ENCODE results near the gene CENATAC. TPM values are rescaled to one million over a fixed set of nuclear protein-coding genes. Genes with fewer than 3 reads are reported as not detected.

Gene CENATAC
- total and polyA plus RNA-seq, 2 experiments from 2014 or later = 31.7 to 34.5 TPM

- no peak for TF ChIP-seq EZH2 (IDR thresholded peaks at IDR 0.05; ENCODE audit: low read depth, unreplicated experiment)
Measured at GRCh38 chr11:118997627-118998387, at the start of gene CENATAC (continued).

DNA sequence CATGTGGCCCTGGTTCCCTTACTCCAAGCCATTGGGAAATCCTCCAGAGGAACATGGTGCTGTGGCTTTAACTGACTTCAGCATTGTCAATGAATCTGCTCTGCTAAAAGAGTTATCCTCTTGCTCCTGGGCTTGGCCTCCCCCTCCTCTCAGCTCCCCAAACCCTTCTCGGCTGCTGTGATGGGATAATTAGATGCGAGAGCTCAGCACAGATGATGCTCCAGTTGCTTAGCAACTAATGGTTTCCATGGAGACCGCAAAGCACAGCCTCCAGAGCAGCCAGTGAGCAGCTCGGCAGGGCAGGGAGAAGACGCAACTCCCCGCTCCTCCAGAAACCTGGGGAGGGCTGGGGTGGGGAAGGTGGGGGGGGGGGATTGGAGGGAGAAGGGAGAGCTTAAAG is 44.7 kb upstream of the CENATAC start:
- Mint-ChIP-seq H3K4me1 (peaks cover 11% of the 10 kb centered on the region), H3K4me3 (no peak overlapping the region), H3K27ac (no peak overlapping the region), H3K36me3 (ENCODE audit: low read depth) (no peaks in the 10 kb centered on the region), H3K27me3 (ENCODE audit: insufficient read depth, low read depth, poor library complexity) (peaks cover 15% of the 10 kb centered on the region), H3K9me3 (no peaks in the 10 kb centered on the region)
- Histone ChIP-seq H3K79me2 (replicated peaks; ENCODE audit: insufficient read depth) (no peaks in the 10 kb centered on the region), H3K36me3 (ENCODE audit: insufficient read depth) (no peaks in the 10 kb centered on the region), H3K9me2 (ENCODE audit: insufficient read depth) (no peaks in the 10 kb centered on the region), H3K4me2 (no peak overlapping the region), H3K4me1 (ENCODE audit: insufficient read depth) (no peaks in the 10 kb centered on the region), H3K4me3 (no peak overlapping the region), H4K20me1 (replicated peaks; ENCODE audit: insufficient read depth) (no peaks in the 10 kb centered on the region), H3K27me3 (ENCODE audit: insufficient read depth) (no peaks in the 10 kb centered on the region), H2AFZ (no peak overlapping the region), H3F3A (replicated peaks; ENCODE audit: low read depth) (no peaks in the 10 kb centered on the region), H3K27ac (ENCODE audit: low read depth) (no peak overlapping the region)
- ATAC-seq (peak; percentile 51), DNase-seq (ENCODE audit: low spot score) (peak; percentile 92)
- TF ChIP-seq ETS1 (IDR thresholded peaks at IDR 0.05) = no peak
- no peak for TF ChIP-seq ZNF331 (CRISPR knock-in tag; IDR thresholded peaks at IDR 0.05; ENCODE audit: low read depth)
- TF ChIP-seq CREB1 (CRISPR knock-in tag; IDR thresholded peaks at IDR 0.05; ENCODE audit: low read depth) = no peak
- TF ChIP-seq, protein P1, sequence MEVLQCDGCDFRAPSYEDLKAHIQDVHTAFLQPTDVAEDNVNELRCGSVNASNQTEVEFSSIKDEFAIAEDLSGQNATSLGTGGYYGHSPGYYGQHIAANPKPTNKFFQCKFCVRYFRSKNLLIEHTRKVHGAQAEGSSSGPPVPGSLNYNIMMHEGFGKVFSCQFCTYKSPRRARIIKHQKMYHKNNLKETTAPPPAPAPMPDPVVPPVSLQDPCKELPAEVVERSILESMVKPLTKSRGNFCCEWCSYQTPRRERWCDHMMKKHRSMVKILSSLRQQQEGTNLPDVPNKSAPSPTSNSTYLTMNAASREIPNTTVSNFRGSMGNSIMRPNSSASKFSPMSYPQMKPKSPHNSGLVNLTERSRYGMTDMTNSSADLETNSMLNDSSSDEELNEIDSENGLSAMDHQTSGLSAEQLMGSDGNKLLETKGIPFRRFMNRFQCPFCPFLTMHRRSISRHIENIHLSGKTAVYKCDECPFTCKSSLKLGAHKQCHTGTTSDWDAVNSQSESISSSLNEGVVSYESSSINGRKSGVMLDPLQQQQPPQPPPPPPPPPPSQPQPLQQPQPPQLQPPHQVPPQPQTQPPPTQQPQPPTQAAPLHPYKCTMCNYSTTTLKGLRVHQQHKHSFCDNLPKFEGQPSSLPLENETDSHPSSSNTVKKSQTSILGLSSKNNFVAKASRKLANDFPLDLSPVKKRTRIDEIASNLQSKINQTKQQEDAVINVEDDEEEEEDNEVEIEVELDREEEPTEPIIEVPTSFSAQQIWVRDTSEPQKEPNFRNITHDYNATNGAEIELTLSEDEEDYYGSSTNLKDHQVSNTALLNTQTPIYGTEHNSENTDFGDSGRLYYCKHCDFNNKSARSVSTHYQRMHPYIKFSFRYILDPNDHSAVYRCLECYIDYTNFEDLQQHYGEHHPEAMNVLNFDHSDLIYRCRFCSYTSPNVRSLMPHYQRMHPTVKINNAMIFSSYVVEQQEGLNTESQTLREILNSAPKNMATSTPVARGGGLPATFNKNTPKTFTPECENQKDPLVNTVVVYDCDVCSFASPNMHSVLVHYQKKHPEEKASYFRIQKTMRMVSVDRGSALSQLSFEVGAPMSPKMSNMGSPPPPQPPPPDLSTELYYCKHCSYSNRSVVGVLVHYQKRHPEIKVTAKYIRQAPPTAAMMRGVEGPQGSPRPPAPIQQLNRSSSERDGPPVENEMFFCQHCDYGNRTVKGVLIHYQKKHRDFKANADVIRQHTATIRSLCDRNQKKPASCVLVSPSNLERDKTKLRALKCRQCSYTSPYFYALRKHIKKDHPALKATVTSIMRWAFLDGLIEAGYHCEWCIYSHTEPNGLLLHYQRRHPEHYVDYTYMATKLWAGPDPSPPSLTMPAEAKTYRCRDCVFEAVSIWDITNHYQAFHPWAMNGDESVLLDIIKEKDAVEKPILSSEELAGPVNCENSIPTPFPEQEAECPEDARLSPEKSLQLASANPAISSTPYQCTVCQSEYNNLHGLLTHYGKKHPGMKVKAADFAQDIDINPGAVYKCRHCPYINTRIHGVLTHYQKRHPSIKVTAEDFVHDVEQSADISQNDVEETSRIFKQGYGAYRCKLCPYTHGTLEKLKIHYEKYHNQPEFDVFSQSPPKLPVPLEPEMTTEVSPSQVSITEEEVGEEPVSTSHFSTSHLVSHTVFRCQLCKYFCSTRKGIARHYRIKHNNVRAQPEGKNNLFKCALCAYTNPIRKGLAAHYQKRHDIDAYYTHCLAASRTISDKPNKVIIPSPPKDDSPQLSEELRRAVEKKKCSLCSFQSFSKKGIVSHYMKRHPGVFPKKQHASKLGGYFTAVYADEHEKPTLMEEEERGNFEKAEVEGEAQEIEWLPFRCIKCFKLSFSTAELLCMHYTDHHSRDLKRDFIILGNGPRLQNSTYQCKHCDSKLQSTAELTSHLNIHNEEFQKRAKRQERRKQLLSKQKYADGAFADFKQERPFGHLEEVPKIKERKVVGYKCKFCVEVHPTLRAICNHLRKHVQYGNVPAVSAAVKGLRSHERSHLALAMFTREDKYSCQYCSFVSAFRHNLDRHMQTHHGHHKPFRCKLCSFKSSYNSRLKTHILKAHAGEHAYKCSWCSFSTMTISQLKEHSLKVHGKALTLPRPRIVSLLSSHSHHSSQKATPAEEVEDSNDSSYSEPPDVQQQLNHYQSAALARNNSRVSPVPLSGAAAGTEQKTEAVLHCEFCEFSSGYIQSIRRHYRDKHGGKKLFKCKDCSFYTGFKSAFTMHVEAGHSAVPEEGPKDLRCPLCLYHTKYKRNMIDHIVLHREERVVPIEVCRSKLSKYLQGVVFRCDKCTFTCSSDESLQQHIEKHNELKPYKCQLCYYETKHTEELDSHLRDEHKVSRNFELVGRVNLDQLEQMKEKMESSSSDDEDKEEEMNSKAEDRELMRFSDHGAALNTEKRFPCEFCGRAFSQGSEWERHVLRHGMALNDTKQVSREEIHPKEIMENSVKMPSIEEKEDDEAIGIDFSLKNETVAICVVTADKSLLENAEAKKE (CRISPR knock-in tag; IDR thresholded peaks at IDR 0.05) = no peak
- no peak for TF ChIP-seq EZH2 (IDR thresholded peaks at IDR 0.05; ENCODE audit: low read depth, unreplicated experiment)
- TF ChIP-seq JUNB (IDR thresholded peaks at IDR 0.05; ENCODE audit: unreplicated experiment) = no peak
- TF ChIP-seq EZH2phosphoT487 (IDR thresholded peaks at IDR 0.05; ENCODE audit: unreplicated experiment) = no peak
- TF ChIP-seq, protein P2, sequence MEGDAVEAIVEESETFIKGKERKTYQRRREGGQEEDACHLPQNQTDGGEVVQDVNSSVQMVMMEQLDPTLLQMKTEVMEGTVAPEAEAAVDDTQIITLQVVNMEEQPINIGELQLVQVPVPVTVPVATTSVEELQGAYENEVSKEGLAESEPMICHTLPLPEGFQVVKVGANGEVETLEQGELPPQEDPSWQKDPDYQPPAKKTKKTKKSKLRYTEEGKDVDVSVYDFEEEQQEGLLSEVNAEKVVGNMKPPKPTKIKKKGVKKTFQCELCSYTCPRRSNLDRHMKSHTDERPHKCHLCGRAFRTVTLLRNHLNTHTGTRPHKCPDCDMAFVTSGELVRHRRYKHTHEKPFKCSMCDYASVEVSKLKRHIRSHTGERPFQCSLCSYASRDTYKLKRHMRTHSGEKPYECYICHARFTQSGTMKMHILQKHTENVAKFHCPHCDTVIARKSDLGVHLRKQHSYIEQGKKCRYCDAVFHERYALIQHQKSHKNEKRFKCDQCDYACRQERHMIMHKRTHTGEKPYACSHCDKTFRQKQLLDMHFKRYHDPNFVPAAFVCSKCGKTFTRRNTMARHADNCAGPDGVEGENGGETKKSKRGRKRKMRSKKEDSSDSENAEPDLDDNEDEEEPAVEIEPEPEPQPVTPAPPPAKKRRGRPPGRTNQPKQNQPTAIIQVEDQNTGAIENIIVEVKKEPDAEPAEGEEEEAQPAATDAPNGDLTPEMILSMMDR (conservative IDR thresholded peaks at IDR 0.05; ENCODE audit: low read depth in 2 of 2) = no peak
- TF ChIP-seq ZNF114 (CRISPR knock-in tag; IDR thresholded peaks at IDR 0.05) = no peak
- TF ChIP-seq POLR2AphosphoS5 (IDR thresholded peaks at IDR 0.05; ENCODE audit: low read depth) = no peak
- no peak for TF ChIP-seq REST (IDR thresholded peaks at IDR 0.05; ENCODE audit: unreplicated experiment)
- TF ChIP-seq STAT1 (IDR thresholded peaks at IDR 0.05; ENCODE audit: unreplicated experiment) = no peak

All from GM23338 (cell line).